A549 (cell line): Measurements from ENCODE around the gene DDX41. TPM values are rescaled to one million over a fixed set of nuclear protein-coding genes. Genes with fewer than 3 reads are reported as not detected.

Source experiments
- ATAC-seq, 2 experiments: fragments of 200-7000 bp in 1 of 2; fragments of >200 bp in 1 of 2; cut with Nextera tagmentation in 1 of 2; cut with Tn5 transposase in 1 of 2; 3 replicates each; pipeline versions ENCODE4 v1.8.0 to v1.9.1; 2018 to 2020; ENCODE audit warnings: mild to moderate bottlenecking in 1 of 2, moderate library complexity in 1 of 2
- CTCF ChIA-PET: fragments of 300-600 bp; sonication (Branson Sonifier 250); formaldehyde crosslinking; extraction: SDS; loops from one replicate; lab custom pipeline; 2021; ENCODE audit warnings: antibody characterized with exemption, inconsistent platforms; lab: Yijun Ruan, JAX
- POLR2A ChIA-PET: fragments of 350-600 bp; formaldehyde crosslinking; extraction: SDS; loops from one replicate; lab custom pipeline; 2021; ENCODE audit warnings: antibody characterized with exemption, inconsistent platforms; lab: Yijun Ruan, JAX
- DNase-seq, 2 experiments: peaks; one replicate each; pipeline versions ENCODE4 v3.0.0 to v3.0.0-alpha.2; 2011 to 2016; ENCODE audit warnings: low read depth in 1 of 2, low spot score in 1 of 2
- FAIRE-seq: peaks from 2 replicates; lab custom pipeline; 2011; peaks lifted over from hg19 to GRCh38; lab: Jason Lieb, UNC
- H3K27ac ChIP-seq, 2 experiments: fragments of >200 bp; sonication (Bioruptor Twin); formaldehyde crosslinking; 3 replicates each; pipeline ENCODE4 v1.5.1; 2016 to 2017
- H3K4me1 ChIP-seq: fragments of >200 bp; sonication (Bioruptor Twin); formaldehyde crosslinking; 3 replicates; pipeline ENCODE4 v1.6.1; 2016
- H3K4me2 ChIP-seq: fragments of >200 bp; sonication (Bioruptor Twin); formaldehyde crosslinking; 3 replicates; pipeline ENCODE4 v1.6.1; 2016
- H3K4me3 ChIP-seq: fragments of >200 bp; sonication (Bioruptor Twin); formaldehyde crosslinking; 3 replicates; pipeline ENCODE4 v1.5.1; 2016
- H3K9me3 ChIP-seq: fragments of >200 bp; sonication (Bioruptor Twin); formaldehyde crosslinking; 3 replicates; pipeline ENCODE4 v1.6.1; 2016
- EHF ChIP-seq: fragments of 250-450 bp; sonication (Bioruptor Pico); IDR thresholded peaks from 2 replicates; pipeline ENCODE4 v1.5.0; 2020; ENCODE audit warnings: mild to moderate bottlenecking
- ESRRA ChIP-seq: fragments of 150-350 bp; IDR thresholded peaks from 2 replicates; pipeline ENCODE4 v1.6.1; 2014; ENCODE audit warnings: mild to moderate bottlenecking, low read length, borderline replicate concordance
- FOXS1 ChIP-seq: fragments of 250-450 bp; sonication (Bioruptor Pico); IDR thresholded peaks from 2 replicates; pipeline ENCODE4 v1.5.0; 2020; ENCODE audit warnings: mild to moderate bottlenecking, moderate library complexity
- HES2 ChIP-seq: fragments of >200 bp; sonication (Bioruptor Twin); formaldehyde crosslinking; IDR thresholded peaks from 2 replicates; pipeline ENCODE4 v1.6.1; 2016
- HEYL ChIP-seq: fragments of 250-450 bp; sonication (Bioruptor Pico); IDR thresholded peaks from 2 replicates; pipeline ENCODE4 v1.8.0; 2021; ENCODE audit warnings: mild to moderate bottlenecking, moderate library complexity
- HOXA7 ChIP-seq: fragments of 250-450 bp; sonication (Bioruptor Pico); IDR thresholded peaks from 2 replicates; pipeline ENCODE4 v1.5.0; 2020; ENCODE audit warnings: mild to moderate bottlenecking, moderate library complexity
- JUNB ChIP-seq: fragments of >200 bp; sonication (Bioruptor Twin); formaldehyde crosslinking; IDR thresholded peaks from 2 replicates; pipeline ENCODE4 v1.6.1; 2016
- MAFK ChIP-seq: fragments of 450-650 bp; IDR thresholded peaks from 2 replicates; pipeline ENCODE4 v1.6.1; 2014; ENCODE audit not compliant: partially characterized antibody
- PHF8 ChIP-seq: fragments of 200-600 bp; sonication (generic); IDR thresholded peaks from 2 replicates; pipeline ENCODE4 v1.6.1; 2016; ENCODE audit warnings: low read depth, mild to moderate bottlenecking, antibody characterized with exemption, moderate library complexity, borderline replicate concordance
- RCOR1 ChIP-seq: fragments of 150-350 bp; IDR thresholded peaks from 2 replicates; pipeline ENCODE4 v1.6.1; 2014; ENCODE audit warnings: antibody characterized with exemption, low read length, low read depth
- RFX5 ChIP-seq: fragments of 450-650 bp; IDR thresholded peaks from 2 replicates; pipeline ENCODE4 v1.7.1; 2014; ENCODE audit warnings: antibody characterized with exemption, mild to moderate bottlenecking, moderate library complexity
- ZC3H11A ChIP-seq: fragments of 450-650 bp; IDR thresholded peaks from 2 replicates; pipeline ENCODE4 v1.6.1; 2014; ENCODE audit warnings: antibody characterized with exemption, mild to moderate bottlenecking
- ZSCAN20 ChIP-seq: fragments of 250-450 bp; sonication (Bioruptor Pico); IDR thresholded peaks from 2 replicates; pipeline ENCODE4 v1.8.0; 2022; ENCODE audit warnings: mild to moderate bottlenecking, moderate library complexity
- WGBS: methylation state at CpG from one replicate; pipeline ENCODE4 v1.1.6; 2017; ENCODE audit errors: missing lambda C conversion rate; 5-methylcytosine and 5-hydroxymethylcytosine counted together
- polyA plus RNA-seq, 4 experiments: library from polyadenylated mRNA; depleted of rRNA in 3 of 4; stranded (reverse); fragments of >200 nt; fragmentation: RNase III in 1 of 4; extraction: RNeasy Plus Mini Kit Qiagen cat#74134 plus additional on column Dnase treatment in 1 of 4; gene quantifications; 2 replicates in 3 of 4; 3 replicates in 1 of 4; pipeline ENCODE4 v1.2.3, GENCODE V29; 2011 to 2017
- TF ChIP-seq, protein P1 (sequence below): fragments of >200 bp; sonication (Bioruptor Twin); formaldehyde crosslinking; IDR thresholded peaks from 3 replicates; pipeline ENCODE4 v1.5.1; 2016
- TF ChIP-seq, protein P2 (sequence below): fragments of 150-350 bp; IDR thresholded peaks from 2 replicates; pipeline ENCODE4 v1.6.1; 2014; ENCODE audit warnings: low read depth, mild to moderate bottlenecking, low read length

The DDX41 gene
- polyA plus RNA-seq, 2 of the 4 experiments (the other 2 are of a cell fraction) = 90.7 to 172 TPM

DNA sequence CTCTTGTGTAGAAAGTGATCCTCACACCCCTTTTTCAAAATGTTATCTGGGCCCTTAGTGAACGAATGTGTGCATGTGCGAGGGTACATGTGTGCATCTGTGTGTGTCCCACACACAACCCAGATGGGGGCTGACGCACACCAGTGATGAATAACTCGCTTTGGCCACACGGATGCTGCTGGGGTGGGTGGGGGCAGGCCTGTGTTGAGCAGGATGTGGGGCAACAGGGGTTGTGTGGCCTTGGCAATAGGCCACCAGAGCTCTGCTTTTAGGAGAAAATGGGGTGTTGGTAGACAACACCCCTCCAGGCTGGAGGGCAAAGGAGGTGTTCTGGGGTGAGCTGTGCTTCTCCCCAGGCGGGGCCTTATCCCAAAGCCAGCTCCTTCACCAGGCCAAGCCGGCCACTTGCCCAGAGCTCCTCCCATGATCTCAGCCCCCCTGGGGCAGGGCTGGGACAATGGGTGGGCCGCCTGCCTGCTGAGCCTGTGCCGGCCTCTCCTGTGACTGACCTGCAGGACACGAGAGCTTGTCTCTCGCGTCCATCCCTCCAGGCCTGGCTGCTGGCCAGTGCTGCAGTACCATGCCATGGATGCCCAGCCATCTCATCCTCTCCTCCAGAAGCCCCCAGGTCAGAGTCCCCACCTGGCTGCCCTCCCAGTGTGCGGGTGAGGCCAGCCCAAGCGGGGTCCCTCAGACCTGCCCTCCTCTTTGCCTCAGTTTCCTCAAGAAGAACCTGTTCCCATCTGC, 45.0 kb downstream of the DDX41 start (continued):
- no peak for TF ChIP-seq MAFK
- TF ChIP-seq, protein P1, sequence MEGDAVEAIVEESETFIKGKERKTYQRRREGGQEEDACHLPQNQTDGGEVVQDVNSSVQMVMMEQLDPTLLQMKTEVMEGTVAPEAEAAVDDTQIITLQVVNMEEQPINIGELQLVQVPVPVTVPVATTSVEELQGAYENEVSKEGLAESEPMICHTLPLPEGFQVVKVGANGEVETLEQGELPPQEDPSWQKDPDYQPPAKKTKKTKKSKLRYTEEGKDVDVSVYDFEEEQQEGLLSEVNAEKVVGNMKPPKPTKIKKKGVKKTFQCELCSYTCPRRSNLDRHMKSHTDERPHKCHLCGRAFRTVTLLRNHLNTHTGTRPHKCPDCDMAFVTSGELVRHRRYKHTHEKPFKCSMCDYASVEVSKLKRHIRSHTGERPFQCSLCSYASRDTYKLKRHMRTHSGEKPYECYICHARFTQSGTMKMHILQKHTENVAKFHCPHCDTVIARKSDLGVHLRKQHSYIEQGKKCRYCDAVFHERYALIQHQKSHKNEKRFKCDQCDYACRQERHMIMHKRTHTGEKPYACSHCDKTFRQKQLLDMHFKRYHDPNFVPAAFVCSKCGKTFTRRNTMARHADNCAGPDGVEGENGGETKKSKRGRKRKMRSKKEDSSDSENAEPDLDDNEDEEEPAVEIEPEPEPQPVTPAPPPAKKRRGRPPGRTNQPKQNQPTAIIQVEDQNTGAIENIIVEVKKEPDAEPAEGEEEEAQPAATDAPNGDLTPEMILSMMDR = no peak

DNA sequence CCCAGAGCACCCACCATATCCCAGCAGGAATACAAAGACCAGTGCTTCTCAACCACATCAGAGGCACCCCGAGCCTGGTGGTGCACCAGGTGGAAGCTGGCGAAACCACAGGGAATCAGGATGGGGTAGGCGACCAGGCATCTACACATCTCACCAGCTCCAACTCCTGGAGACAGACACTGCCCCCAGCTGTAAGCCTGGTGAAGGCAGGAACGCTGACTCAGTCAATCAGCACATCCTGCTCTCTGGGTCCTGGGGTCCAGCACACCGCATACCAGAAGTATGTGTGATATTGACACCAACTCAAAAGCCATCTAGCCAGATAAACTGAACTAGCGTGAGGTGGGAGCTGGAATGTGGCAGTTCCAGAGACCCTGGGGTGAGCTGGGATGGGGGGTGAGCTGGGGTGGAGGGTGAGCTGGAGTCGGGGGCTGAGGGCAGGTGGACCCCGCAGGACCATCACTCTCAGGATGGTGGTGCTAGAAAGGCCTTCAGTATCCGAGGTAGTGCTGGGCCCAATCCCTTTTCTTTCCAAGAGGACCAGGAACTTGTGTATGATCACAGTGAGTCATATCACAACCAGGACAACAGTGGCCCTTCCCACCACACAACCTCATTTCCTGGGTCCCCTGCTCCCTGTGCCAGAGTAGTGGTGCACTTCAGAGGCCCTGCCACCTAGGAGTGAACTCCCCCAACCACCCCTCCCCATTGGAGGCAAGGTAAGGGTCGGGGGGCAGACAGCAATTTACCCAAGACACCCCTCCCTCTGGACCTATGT, 45.8 kb downstream of the DDX41 start:
- TF ChIP-seq MAFK = peak; percentile 82
- no peak for TF ChIP-seq HEYL
- 88% methylated on average over 10 of the region's 10 CpGs for WGBS
- CTCF ChIA-PET = interaction anchor here (0.7 to 19.7 kb wide), 7 partner anchors 8 to 67 kb away, joined by 3 to 241 read pairs (median 5); no protein-coding TSS in a partner anchor
- no peak for FAIRE-seq
- Histone ChIP-seq H3K4me2 (peak overlapping the region; percentile 99), H3K27ac (peak overlapping the region in 1 of 2 experiments; percentile 99; a peak in 1 of 6 replicates), H3K4me1 (peaks cover 52% of the 10 kb centered on the region), H3K4me3 (no peak overlapping the region; the same call in 2 of the 3 replicates), H3K9me3 (no peaks in the 10 kb centered on the region)
- no peak for ATAC-seq
- POLR2A ChIA-PET = interaction anchor here (1.3 kb wide), 1 partner anchor 45 kb away, joined by 5 read pairs; the partner anchor contains the start of gene GRK6
- DNase-seq = peak in 1 of 2 experiments; percentile 40

- ChIA-PET CTCF (interaction anchor here (1.2 to 19.7 kb wide), 6 partner anchors 14 to 66 kb away, joined by 3 to 241 read pairs (median 4); partner anchors contain the start of gene PRR7), POLR2A (no interaction called here)
- no peak for DNase-seq
- TF ChIP-seq ESRRA (no peak), HOXA7 (CRISPR knock-in tag) (no peak), HEYL (no peak), EHF (no peak), FOXS1 (CRISPR knock-in tag) (no peak), HES2 (no peak), ZC3H11A (no peak), JUNB (no peak), RFX5 (no peak), PHF8 (no peak), RCOR1 (no peak), ZSCAN20 (CRISPR knock-in tag) (no peak)
- TF ChIP-seq, protein P1 = no peak
- TF ChIP-seq, protein P2, sequence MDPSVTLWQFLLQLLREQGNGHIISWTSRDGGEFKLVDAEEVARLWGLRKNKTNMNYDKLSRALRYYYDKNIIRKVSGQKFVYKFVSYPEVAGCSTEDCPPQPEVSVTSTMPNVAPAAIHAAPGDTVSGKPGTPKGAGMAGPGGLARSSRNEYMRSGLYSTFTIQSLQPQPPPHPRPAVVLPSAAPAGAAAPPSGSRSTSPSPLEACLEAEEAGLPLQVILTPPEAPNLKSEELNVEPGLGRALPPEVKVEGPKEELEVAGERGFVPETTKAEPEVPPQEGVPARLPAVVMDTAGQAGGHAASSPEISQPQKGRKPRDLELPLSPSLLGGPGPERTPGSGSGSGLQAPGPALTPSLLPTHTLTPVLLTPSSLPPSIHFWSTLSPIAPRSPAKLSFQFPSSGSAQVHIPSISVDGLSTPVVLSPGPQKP = no peak
- no peak overlapping the region for H3K4me2 ChIP-seq
- H3K9me3 ChIP-seq = peaks cover 5% of the 10 kb centered on the region; the same call in 1 of the 3 replicates
- FAIRE-seq = no peak
- H3K4me3 ChIP-seq = no peak overlapping the region
- peaks cover 47% of the 10 kb centered on the region for H3K4me1 ChIP-seq
- peak overlapping the region in 1 of 2 experiments; percentile 47; a peak in 3 of 6 replicates for H3K27ac ChIP-seq
- no peak for ATAC-seq
- WGBS = 84% methylated on average over 8 of the region's 8 CpGs
Measured at GRCh38 chr5:177469750-177470525, 46.8 kb downstream of the DDX41 start.
